Measurements from ENCODE around the gene PTP4A1. TPM values are rescaled to one million over a fixed set of nuclear protein-coding genes. Genes with fewer than 3 reads are reported as not detected.

PTP4A1 gene
- total and polyA plus RNA-seq, 2 of the 13 experiments (the other 11 are each of a cell fraction or from before 2014, with no cell fraction given) = 141 to 376 TPM

DNA sequence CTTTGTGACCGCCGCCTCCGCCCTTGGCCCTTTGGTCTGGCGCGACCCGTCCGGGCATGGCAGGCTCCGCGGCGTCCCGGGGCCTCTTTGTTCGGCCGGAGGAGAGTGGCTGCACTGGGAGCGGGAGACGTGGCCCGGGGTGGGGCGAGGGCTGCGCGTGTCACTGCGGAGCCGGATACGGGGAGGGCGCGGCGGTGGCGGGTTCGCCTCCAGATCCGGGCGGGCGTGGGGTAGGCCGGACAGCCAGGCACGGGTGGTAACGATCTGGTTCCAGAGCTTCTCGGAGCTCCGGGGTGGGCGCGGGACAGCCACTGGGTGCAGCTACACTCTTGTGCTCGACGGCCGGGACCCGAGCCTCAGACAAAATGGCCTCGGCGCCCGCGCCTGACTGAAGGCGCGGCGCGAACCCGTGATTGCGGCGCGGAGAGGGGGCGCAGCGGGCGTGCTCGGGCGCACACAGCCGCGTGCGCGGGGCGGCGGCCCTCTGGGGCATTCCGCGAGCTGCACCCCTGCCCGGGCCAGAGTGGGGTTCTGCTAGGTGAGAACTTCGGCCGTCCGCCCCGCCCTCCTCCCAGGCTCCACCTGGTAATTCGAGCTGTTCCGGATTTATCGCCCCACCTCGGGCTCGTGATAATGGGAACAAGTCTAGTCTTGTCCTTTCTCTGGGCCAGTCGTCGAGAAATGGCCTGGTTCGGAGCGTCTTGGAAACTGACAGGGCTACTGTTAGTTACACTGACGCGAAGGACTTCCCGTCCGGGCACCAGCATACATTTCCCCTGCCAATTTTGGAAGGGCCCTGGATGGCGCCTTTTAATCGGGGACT lies 1.0 kb downstream of the PTP4A1 start (continued):
- TF ChIP-seq, protein P1, sequence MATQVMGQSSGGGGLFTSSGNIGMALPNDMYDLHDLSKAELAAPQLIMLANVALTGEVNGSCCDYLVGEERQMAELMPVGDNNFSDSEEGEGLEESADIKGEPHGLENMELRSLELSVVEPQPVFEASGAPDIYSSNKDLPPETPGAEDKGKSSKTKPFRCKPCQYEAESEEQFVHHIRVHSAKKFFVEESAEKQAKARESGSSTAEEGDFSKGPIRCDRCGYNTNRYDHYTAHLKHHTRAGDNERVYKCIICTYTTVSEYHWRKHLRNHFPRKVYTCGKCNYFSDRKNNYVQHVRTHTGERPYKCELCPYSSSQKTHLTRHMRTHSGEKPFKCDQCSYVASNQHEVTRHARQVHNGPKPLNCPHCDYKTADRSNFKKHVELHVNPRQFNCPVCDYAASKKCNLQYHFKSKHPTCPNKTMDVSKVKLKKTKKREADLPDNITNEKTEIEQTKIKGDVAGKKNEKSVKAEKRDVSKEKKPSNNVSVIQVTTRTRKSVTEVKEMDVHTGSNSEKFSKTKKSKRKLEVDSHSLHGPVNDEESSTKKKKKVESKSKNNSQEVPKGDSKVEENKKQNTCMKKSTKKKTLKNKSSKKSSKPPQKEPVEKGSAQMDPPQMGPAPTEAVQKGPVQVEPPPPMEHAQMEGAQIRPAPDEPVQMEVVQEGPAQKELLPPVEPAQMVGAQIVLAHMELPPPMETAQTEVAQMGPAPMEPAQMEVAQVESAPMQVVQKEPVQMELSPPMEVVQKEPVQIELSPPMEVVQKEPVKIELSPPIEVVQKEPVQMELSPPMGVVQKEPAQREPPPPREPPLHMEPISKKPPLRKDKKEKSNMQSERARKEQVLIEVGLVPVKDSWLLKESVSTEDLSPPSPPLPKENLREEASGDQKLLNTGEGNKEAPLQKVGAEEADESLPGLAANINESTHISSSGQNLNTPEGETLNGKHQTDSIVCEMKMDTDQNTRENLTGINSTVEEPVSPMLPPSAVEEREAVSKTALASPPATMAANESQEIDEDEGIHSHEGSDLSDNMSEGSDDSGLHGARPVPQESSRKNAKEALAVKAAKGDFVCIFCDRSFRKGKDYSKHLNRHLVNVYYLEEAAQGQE (IDR thresholded peaks at IDR 0.05; ENCODE audit: borderline replicate concordance in 1 of 2, low read depth in 1 of 2, low read length in 2 of 2) = peak in 1 of 2 experiments; percentile 73; a peak in 1 of 4 replicates
- peak; percentile 28; the same call in 1 of the 2 replicates for TF ChIP-seq ZNF816 (CRISPR knock-in tag; IDR thresholded peaks at IDR 0.05; ENCODE audit: borderline replicate concordance)
- TF ChIP-seq NCOA5 (CRISPR knock-in tag; IDR thresholded peaks at IDR 0.05) = no peak
- peak; percentile 98 for TF ChIP-seq BORCS8-MEF2B (CRISPR knock-in tag; IDR thresholded peaks at IDR 0.05)
- peak; percentile 7; the same call in 1 of the 2 replicates for TF ChIP-seq REL (CRISPR knock-in tag; conservative IDR thresholded peaks at IDR 0.05)
- TF ChIP-seq, protein P2, sequence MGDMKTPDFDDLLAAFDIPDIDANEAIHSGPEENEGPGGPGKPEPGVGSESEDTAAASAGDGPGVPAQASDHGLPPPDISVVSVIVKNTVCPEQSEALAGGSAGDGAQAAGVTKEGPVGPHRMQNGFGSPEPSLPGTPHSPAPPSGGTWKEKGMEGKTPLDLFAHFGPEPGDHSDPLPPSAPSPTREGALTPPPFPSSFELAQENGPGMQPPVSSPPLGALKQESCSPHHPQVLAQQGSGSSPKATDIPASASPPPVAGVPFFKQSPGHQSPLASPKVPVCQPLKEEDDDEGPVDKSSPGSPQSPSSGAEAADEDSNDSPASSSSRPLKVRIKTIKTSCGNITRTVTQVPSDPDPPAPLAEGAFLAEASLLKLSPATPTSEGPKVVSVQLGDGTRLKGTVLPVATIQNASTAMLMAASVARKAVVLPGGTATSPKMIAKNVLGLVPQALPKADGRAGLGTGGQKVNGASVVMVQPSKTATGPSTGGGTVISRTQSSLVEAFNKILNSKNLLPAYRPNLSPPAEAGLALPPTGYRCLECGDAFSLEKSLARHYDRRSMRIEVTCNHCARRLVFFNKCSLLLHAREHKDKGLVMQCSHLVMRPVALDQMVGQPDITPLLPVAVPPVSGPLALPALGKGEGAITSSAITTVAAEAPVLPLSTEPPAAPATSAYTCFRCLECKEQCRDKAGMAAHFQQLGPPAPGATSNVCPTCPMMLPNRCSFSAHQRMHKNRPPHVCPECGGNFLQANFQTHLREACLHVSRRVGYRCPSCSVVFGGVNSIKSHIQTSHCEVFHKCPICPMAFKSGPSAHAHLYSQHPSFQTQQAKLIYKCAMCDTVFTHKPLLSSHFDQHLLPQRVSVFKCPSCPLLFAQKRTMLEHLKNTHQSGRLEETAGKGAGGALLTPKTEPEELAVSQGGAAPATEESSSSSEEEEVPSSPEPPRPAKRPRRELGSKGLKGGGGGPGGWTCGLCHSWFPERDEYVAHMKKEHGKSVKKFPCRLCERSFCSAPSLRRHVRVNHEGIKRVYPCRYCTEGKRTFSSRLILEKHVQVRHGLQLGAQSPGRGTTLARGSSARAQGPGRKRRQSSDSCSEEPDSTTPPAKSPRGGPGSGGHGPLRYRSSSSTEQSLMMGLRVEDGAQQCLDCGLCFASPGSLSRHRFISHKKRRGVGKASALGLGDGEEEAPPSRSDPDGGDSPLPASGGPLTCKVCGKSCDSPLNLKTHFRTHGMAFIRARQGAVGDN (CRISPR knock-in tag; IDR thresholded peaks at IDR 0.05) = peak; percentile 97
- TF ChIP-seq TBL1XR1 (IDR thresholded peaks at IDR 0.05; ENCODE audit: borderline replicate concordance, low read length, partially characterized antibody) = no peak
- peak; percentile 73; the same call in 1 of the 2 replicates for TF ChIP-seq ZFY (CRISPR knock-in tag; IDR thresholded peaks at IDR 0.05)
- TF ChIP-seq PRMT3 (CRISPR knock-in tag; IDR thresholded peaks at IDR 0.05; ENCODE audit: borderline replicate concordance, low read depth) = peak; percentile 33; the same call in 1 of the 2 replicates
- 0 out of 2 replicates have a peak, but pooled peaks have one; percentile 23 for TF ChIP-seq ZNF460 (CRISPR knock-in tag; IDR thresholded peaks at IDR 0.05; ENCODE audit: borderline replicate concordance)
- TF ChIP-seq, protein P3, sequence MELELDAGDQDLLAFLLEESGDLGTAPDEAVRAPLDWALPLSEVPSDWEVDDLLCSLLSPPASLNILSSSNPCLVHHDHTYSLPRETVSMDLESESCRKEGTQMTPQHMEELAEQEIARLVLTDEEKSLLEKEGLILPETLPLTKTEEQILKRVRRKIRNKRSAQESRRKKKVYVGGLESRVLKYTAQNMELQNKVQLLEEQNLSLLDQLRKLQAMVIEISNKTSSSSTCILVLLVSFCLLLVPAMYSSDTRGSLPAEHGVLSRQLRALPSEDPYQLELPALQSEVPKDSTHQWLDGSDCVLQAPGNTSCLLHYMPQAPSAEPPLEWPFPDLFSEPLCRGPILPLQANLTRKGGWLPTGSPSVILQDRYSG (CRISPR knock-in tag; IDR thresholded peaks at IDR 0.05) = peak; percentile 20; the same call in 1 of the 2 replicates
- TF ChIP-seq NONO (IDR thresholded peaks at IDR 0.05) = no peak
- TF ChIP-seq NONO (CRISPR knock-in tag; conservative IDR thresholded peaks at IDR 0.05) = no peak; the same call in 1 of the 2 replicates
- peak; percentile 37; the same call in 1 of the 2 replicates for TF ChIP-seq FOXK1 (CRISPR knock-in tag; IDR thresholded peaks at IDR 0.05; ENCODE audit: borderline replicate concordance, low read depth)
- no peak for TF ChIP-seq PCBP1 (IDR thresholded peaks at IDR 0.05; ENCODE audit: borderline replicate concordance, low read depth, low read length)
- TF ChIP-seq BCL6 (CRISPR knock-in tag; IDR thresholded peaks at IDR 0.05) = 0 out of 2 replicates have a peak, but pooled peaks have one; percentile 27
- peak; percentile 26; the same call in 1 of the 2 replicates for TF ChIP-seq MIER3 (CRISPR knock-in tag; IDR thresholded peaks at IDR 0.05; ENCODE audit: borderline replicate concordance)
- 0 out of 2 replicates have a peak, but pooled peaks have one; percentile 46 for TF ChIP-seq RARG (CRISPR knock-in tag; IDR thresholded peaks at IDR 0.05; ENCODE audit: low read depth)
- peak; percentile 67 for TF ChIP-seq GABPB1 (CRISPR knock-in tag; IDR thresholded peaks at IDR 0.05)
- TF ChIP-seq ZNF292 (CRISPR knock-in tag; IDR thresholded peaks at IDR 0.05; ENCODE audit: borderline replicate concordance, low read depth) = no peak; the same call in 1 of the 2 replicates
